GM19035 (cell line): ENCODE data around the gene CCDC71.

ENCODE experiments used
- ATAC-seq: cut with Tn5 transposase; IDR thresholded peaks from one replicate; pipeline ENCODE4 v1.9.1; 2021; ENCODE audit not compliant: unreplicated experiment

CCDC71 gene

DNA sequence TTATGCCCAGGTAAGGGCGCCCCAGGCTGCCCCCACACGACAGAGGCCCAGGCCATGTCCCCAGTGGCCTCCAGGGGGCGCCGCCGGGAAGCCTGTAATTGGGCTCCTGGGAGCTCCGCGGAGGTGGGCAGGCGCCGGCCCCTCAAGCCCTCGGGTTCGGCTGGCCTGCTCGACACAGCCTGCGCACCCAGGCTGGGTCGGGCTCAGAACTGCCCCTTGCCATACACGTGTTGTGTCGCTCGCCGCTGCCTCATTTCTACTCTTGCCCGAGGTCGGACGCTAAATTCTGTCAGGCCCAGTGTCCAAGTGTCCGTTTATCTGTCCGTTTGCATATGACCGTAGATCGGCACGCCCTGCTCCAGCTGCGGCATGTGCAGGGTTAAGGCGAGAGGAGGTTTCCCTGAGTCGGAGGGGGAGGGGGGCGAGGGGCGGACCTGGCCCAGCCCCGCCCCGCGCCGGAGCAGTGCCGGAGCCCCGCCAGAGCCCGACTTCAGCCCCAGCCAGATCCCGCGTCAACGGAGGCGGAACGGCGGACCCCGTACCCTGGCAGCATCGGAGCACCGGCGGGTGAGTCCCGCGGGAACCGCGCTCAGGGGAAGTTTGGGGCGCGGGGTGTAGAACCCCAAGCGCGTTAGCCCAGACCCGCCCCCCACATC, 5.1 kb upstream of the CCDC71 start, which contains the start of gene KLHDC8B:
TSS of gene KLHDC8B (plus strand) at position 480 of the 656 bp plus-strand sequence. CDS start 1,172 bp downstream, outside the sequence.
- ATAC-seq = peak; percentile 62

DNA sequence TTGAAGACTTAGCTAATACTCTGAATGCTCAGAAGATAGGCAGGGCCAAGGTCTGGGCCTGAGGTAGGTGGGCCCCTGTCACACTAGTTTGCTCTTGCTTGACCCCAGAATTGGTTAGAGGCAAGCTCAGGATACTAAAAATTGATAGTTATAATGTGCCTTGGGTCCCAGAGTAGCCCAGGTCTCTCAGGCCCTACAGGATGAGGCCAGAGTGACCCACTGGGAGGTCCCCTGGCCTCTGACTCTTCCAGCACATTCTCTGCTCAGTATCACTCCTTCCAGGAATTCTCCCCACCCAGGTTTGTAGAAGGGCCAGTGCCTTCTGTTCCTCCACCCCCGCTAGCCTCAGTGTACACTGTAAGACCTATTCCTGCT, 4.6 kb upstream of the CCDC71 start:
- no peak for ATAC-seq

DNA sequence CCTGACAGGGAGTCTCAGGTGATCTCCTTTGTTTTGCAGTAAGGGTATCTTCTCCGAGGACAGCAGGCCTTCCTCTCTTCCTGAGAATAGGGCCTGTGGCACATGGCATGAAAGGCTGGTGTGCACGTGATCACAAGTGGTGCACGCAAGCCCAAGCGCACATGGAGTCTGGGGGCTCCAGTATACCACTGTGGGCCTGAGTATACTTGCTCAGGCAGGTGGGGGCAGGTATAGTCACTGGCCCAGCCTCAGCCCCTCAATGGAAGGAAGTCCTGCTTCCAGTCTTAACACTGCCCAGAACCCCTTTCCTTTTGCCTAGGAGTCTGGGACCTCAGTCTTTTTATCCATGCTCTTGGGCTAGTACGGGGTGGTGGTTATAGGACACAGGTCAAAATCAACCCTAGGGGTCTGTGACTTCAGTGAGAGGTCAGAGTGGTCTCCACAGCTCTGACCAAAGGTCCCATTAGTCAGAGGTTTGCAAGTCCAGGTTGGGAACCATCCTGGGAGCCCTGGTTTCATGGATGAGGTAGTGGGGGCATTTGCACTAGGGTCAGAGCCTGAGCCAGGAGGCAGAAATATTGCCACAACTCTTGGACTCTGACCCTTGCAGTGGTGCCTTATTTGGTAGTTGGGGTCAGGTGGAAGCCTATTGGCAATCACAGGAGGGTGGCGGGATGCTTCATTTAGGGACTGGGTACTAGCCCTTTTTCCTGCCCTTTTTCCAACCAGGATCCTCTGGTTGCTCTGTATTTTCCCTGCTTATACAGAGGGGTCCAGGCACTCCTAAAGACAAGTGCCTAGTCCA, 823 bp upstream of the CCDC71 start:
- ATAC-seq = no peak

DNA sequence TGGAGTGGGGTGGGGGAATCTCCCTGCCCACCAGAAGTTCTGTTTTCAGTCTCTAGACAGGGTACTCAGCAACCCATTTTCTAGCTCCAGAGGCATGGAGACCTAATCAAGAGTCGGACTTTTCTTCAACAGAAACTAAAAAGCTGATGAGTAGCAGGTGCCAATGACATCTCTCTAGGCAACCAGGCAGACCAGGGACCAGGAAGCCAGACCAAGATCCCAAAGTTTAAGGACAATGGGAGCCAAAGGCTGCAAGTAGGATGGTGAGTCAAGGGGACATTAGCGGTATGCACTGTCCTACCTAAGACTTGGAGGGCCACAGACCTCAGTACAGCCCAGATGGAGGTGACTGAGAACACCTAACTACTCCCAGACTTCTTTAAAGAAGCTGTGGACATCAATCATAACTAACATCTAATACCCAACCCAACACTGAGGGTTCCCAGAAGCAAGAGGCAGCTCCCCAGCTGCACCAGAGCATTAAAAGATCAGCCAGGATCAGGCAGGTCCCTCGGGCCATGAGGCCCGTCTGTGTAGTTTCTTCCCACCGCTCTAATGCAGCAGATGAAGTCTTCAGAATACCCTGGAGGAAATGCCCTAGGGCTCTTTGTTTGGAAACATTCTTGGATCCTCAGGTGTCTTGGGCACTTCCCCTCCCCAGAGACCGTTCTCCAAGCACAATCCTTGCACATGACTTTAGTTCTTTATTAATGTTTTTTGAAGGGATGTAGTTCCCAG, 979 bp downstream of the CCDC71 start:
- ATAC-seq = no peak

DNA sequence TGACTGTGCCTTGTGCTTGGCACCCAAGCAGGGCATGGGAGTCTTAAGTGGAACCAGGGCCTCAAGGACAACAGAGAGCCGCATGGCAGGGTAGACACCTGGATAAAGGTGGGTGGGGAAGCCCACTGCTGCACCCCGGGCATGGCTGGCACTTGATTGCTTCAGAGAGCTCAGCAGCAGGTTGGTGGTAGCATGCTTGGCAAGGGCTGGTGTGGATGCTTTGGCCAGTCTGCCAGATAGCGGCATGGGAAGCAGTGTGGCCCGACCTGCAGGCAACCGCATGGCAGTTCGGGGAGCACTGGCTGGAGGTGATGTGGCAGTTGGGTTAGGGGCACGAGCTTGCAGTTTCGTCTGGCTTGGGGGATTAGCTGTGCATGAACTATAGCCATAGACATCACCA, 2.5 kb downstream of the CCDC71 start:
- ATAC-seq = no peak

DNA sequence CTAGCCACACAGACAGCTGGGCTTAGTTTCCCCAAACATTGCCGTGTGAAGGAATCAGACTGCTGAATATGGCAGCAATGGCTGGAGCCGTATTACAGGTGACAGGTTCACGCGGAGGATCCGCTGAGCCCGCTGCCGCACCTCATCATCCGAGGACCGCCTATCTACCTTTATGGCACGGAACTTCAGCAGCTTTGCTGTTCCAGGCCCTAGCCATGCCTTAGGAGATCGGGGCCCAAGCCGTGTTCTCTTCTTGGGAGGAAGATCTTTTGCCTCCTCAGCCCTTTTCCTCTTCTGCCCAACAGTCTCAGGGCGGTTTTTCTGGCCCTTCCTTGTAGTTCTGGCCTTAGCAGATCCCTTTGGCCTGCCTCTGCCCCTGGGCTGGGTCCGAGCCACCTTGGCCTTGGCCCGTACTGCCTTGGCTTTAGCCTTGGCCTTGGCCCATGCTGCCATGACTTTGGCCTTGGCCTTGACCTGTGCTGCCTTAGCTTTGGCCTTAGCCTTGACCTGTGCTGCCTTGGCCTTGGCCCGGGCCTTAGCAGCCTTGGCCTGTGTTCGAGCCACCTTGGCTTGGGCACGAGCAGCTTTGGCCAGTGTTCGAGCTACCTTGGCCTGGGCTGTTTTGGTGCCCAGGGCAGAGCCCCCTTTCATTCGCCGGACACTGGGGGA, 3.2 kb downstream of the CCDC71 start:
- no peak for ATAC-seq

DNA sequence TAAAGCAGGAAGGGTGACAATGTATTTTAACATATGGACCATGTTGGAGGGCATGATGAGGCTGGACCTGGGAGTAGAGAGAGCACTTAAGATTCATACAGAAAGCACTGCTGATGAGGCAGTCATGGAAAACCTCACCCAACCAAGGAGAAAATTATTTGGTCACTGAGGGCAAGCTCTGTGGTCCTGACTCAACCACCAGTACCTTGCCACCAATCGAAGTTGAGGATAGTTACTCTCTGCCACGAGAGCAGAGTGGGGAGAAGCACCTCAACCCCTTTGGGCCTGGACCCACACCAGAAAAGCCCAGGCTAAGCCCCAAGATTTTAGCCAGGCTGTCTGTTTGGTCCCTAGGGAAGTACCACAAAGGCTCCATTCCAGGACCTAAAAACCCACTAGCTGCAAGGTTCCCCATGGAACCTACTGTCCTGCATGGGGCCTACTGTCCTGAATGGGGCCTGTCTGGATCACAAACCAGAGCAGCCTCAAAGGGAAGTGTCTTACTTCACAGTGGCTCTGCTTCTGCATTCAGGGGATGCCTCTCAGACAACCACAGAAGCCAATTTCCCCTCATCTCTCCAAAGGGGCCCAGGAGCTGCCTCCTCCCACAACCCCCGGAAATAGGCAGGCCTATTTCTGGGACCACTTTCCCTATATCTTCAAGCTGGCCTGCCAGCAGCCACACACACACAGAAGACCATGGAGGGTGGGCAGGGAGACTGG, 4.2 kb downstream of the CCDC71 start:
- ATAC-seq = no peak

DNA sequence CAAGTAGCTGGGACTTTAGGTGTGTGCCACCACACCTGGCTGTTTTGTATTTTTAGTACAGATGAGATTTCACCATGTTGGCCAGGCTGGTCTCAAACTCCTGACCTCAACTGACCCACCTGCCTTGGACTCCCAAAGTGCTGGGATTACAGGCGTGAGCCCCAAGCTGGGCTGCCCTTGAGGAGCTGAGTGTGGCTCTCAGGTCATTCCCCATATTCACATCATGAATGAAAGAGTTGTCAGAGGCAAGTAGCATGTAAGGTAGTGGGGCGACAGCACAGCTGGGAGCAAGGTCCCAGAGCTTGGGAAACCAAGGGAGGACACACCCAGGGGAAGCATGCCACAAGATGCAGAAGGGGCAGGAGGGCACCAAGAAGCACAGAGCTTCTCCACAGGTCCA, 4.9 kb downstream of the CCDC71 start:
- ATAC-seq = no peak

DNA sequence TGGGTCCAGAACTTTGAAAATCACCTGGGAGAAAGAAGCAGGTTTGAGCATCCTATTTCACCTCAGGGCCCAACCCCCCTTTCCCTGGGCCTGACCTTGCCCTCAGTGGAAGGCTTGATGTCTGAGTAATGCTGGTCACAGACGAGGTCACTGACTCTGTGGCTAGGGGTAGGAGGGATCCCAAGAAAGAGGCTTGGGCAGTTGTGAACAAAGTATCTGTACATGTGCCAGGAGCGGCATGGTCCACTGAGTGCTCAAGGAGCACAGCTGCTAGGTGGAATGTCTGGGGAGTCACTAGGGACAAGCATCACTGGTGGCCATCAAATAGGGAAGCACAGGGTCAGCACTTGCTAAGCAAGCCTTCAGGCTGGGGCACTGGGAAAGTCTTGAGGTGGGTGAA, 7.3 kb downstream of the CCDC71 start:
- no peak for ATAC-seq

DNA sequence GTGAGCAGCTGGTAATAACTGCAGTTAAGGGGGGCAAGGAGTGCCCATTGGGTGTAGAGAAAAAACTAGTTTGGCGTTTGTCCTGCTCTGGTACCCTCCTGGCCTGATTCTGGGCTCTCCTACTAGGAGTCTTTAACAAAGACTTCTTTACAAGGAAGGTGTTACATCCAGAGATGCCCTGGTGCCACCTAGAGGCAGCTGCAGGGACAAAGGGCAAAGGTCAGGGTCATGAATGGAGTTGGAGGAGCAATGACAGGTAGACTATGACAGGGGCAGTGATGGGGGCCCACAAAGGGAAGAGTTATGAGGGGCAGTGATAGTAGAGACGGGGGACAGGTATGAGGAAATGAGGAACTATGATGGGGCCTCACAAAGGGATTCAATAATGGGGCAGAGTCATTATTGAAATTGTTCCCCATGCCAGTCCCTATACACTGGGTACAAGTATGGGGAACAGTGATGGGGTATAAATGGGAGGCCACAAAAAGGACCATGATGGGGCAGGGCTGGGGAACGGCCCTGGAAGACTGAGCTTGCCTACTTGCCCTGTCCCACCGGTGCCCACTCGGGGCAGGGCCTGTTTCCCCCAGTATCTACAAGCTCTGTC, 7.9 kb downstream of the CCDC71 start:
- no peak for ATAC-seq

DNA sequence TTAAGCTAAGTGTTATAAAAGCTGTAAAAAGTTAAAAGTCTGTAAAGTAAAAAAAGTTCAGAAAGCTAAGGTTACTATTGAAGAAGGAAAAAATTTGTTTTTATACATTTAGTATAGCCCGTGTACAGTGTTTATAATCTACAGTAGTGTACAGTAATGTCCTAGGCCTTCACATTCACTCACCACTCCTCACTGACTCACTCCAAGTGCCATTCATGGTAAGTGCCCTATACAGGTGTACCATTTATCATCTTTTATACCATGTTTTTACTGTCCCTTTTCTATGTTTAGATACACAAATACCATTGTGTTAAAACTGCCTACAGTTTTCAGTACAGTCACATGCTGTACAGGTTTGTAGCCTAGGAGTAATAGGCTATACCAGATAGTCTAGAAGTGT, 8.8 kb downstream of the CCDC71 start:
- no peak for ATAC-seq

DNA sequence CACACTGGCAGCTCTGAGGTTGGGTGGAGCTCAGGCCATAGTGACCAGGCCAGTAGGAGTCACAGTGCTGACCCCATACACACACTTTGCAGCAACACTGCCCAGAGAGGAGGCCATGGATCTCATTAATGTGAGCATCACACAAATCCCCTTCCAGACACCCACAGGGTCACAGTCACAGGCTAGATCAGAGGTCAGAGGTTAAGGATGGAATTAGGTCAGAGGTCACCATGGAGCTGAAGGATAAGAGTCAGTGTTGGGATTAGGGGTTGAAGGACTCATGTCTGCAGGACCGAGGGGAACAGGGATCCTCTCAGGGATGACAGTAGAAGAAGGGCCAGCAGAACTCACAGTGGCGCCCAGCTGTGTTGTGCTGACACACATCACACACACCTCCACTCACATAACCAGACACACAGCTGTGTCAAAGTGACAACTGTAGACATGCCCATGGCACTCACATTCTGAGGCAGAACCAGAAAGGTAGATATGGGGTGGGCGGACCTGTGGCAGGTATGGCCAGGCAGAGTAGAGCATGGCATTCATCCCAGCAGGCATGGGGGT, 12.7 kb downstream of the CCDC71 start:
- ATAC-seq = no peak

DNA sequence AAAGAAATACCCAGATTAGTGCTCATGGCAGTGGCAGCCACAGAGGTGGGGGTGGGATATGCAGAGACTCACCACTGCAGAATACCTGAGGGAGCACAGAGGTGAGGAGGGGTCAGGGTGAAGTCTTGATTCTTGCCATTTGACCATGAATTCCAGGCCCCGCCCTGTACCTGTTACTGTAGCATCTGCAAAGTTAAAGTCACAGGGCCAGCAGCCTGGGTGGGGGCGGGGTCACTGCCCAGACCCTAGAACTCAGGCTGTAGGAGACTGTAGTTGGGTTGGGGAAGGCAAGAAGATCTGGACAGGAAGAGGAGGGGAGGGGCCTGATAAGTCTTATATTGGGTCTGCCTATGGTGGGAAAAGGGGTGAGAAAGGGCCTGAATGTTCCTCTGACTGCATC, 14.5 kb downstream of the CCDC71 start:
- no peak for ATAC-seq

DNA sequence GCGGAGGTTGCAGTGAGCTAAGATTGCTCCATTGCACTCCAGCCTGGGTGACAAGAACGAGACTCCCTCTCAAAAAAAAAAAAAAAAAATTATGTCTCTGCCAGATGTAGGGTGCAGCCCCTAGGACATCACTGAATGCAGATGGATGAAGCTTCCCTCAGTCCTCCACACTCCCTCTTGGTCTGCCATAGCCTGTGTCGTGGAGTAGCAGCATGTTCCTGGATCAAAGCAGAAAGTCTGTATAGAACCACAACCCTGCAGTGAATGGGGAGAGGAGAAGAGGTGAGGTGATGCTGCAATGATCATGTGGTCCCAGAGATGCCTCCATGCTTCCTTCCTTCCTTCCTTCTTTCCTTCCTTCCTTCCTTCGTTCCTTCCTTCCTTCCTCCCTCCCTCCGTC, 18.0 kb downstream of the CCDC71 start:
- ATAC-seq = no peak

DNA sequence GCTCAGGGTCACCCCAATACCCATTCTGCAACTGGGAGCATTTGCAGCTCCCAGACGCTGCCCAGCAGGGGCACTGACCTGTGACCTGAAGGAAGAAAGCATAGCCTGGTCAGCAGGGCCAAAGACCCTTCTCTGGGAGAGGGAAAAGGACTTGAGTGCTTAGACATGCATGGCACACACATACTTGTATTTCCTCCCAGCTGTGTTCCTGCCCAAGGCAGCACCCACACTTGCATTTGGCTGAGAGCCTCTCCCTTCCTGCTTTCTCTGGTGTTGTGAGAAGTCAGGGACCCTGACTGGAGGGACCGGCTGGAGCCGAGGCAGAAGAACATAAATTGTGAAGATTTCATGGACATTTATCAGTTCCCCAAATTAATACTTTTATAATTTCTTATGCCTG, 26.1 kb downstream of the CCDC71 start:
- ATAC-seq = no peak

DNA sequence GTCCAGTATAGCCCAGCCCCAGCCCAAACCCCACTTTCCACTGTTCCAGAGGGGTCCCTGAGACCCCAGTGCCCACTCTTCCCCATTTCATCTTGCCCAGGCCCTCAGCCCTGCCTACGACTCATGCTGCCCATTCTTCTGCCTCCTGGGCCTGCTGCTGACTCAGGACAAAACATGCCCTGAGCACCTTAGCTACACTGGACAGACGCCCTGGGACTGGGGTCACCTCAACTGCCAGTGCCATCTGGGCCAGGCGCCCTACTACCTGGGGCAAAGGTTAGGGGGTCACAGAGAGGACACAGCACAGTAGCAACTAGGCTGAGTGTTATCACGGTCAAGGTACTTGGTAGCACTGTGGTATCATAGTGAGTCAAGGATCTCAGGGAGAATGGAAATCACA, 30.6 kb downstream of the CCDC71 start:
- ATAC-seq = no peak

DNA sequence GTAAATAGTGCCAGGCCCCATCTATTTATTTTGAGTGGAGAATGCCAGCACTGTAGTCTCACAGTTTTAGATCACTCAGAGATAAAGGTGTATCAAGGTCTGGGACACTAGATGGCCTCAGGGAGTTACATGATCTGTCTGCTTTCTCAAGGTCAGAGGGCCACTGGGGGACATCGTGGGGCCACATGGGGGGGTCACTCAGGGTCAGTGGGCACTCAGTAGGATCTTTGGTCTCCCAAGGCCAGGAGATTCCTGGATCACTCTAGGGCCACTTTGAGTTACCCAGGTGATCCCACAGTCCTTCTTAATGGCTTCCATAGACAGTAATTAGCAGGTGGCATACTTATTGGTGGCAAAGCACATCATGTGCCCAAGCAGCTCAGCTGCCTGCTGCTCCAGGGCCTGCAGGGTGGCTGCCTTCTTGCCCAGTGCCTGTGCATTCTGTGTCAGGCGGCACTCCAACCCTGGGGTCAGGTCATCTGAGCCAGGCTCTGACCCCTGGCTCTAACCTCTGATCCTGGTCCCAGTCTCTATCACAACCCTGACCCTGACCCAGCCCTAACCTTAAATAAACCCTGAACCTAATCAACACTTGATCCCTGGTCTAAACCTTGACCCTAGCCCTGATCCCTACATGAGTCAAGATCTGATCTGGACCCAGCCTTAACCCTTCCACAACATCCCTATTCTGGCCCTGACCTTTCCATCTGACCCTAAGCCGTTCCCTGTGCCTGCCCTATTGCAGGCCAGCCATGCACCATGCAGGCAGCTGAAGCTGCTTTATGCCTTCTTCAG, 31.5 kb downstream of the CCDC71 start:
- no peak for ATAC-seq

DNA sequence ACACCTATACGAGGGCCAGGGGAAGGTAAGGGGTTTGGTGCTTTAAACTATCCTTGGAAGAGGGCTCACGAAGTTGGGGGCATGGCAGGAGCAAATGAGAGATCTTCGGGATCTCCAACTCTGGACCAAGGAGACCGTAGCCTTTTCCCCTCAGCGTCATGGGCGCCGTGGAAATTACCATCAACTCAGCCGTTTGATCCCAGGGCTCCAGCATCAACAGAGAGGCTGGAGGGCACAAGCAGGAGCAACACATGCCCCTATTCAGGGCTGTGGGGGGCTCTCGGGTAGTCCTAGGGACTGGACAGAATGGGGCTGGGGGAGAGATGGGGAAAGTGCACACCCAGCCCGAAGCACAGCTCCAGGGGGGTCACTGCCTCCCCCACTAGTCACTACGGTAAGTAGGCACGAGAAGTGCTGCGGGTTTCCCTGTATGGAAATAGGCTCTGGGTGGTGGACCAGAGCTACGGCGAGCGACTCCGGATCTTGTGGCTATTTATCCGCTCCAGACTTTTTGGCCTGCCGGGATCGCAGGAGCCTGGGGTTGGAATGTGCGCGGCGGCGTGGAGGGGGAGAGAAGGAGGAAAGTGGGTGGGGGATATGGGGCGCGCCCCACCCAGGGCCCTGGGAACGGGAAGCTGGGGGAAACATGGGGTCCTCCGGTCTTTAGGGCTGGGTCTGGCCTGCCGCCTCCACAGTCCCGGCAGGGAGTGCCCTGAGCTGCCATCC, 32.7 kb downstream of the CCDC71 start:
- no peak for ATAC-seq
